A673 (cell line): ENCODE data around the gene SMARCE1.

Experiments
- CTCF ChIP-seq: fragments of 300-800, 200-600 bp; sonication (generic); conservative IDR thresholded peaks from 2 replicates; pipeline ENCODE4 v1.5.1; 2017; ENCODE audit warnings: low read depth, mild to moderate bottlenecking, antibody characterized with exemption, low read length, moderate library complexity, mixed read lengths
- EZH2 ChIP-seq: fragments of 200-600 bp; sonication (generic); IDR thresholded peaks from 2 replicates; pipeline ENCODE4 v1.6.1; 2017; ENCODE audit warnings: borderline replicate concordance, low read depth, mild to moderate bottlenecking, mixed read lengths, antibody characterized with exemption, low read length; ENCODE audit not compliant: poor library complexity, severe bottlenecking

DNA sequence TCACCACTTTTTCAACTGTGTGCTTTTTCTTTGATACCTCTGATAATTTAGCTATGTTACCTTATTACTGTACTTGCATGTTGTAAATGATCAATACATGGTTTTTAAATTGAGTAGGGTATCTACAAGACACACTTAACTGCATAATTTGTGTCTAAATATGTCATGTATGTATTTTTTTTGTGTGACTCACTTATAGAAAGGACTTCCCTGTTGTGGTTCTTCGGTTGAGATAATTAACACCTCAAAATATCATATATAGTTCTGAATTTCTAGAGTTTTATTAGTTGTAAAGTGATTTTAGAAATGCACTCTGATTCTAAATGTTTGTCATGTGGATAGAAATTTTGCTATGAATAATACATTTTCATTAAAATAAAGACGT is 31.9 kb upstream of the SMARCE1 start:
- TF ChIP-seq CTCF (no peak), EZH2 (no peak)
